NCI-H1436 (cell line): Measurements from ENCODE around the gene ZNF490.
A peak's percentile ranks its signal among the peaks of the same experiment; 100 is the strongest.
"Not testable (repeated sequence)": the region's sequence is repeated elsewhere in the genome, so short reads cannot be mapped to it uniquely, and the experiment has no call there.

Experiments
- DNase-seq: peaks from one replicate; lab custom pipeline; 2025; lab: John Stamatoyannopoulos, UW

ZNF490 gene

GRCh38 chr19:12621253-12622024, 10.8 kb upstream of the ZNF490 start:
- not testable (repeated sequence) for DNase-seq

GRCh38 chr19:12617646-12618045, 7.0 kb upstream of the ZNF490 start:
- DNase-seq = no peak

GRCh38 chr19:12611361-12611699, 717 bp upstream of the ZNF490 start:
- no peak for DNase-seq

- DNase-seq = no peak
These were observed 3.0 kb downstream of the ZNF490 start for GRCh38 chr19:12607631-12608030.

GRCh38 chr19:12606796-12607195, 3.8 kb downstream of the ZNF490 start:
- no peak for DNase-seq

GRCh38 chr19:12603714-12604113, 6.9 kb downstream of the ZNF490 start:
- DNase-seq = no peak

GRCh38 chr19:12597594-12597993, 13.0 kb downstream of the ZNF490 start:
- DNase-seq = no peak

GRCh38 chr19:12596927-12597548, 13.6 kb downstream of the ZNF490 start:
- DNase-seq = no peak

- DNase-seq = no peak
These were observed 14.1 kb downstream of the ZNF490 start for GRCh38 chr19:12596485-12596884.

- DNase-seq = no peak
These were observed 29.5 kb downstream of the ZNF490 start for GRCh38 chr19:12581100-12581499.

GRCh38 chr19:12580180-12580694, 30.4 kb downstream of the ZNF490 start:
- no peak for DNase-seq

- DNase-seq = no peak
These were observed 32.0 kb downstream of the ZNF490 start for GRCh38 chr19:12578641-12579040.

GRCh38 chr19:12574036-12574435, 36.6 kb downstream of the ZNF490 start:
- no peak for DNase-seq

- DNase-seq = no peak
These were observed 42.7 kb downstream of the ZNF490 start for GRCh38 chr19:12567951-12568350.

- not testable (repeated sequence) for DNase-seq
These were observed 44.2 kb downstream of the ZNF490 start for GRCh38 chr19:12566380-12566779.

GRCh38 chr19:12564016-12564664, 46.5 kb downstream of the ZNF490 start:
- peak; percentile 82 for DNase-seq

- DNase-seq = no peak
These were observed 55.1 kb downstream of the ZNF490 start for GRCh38 chr19:12555456-12555930.

GRCh38 chr19:12551060-12551832, 59.4 kb downstream of the ZNF490 start, which contains the start of gene ZNF564:
Gene ZNF564 (minus strand): TSS chr19:12551482. CDS start chr19:12551332, 150 bp downstream.
- peak; percentile 96 for DNase-seq

GRCh38 chr19:12546903-12547302, 63.7 kb downstream of the ZNF490 start:
- no peak for DNase-seq

GRCh38 chr19:12546068-12546467, 64.5 kb downstream of the ZNF490 start:
- DNase-seq = no peak

GRCh38 chr19:12545267-12545666, 65.3 kb downstream of the ZNF490 start:
- DNase-seq = no peak

- DNase-seq = no peak
These were observed 66.2 kb downstream of the ZNF490 start for GRCh38 chr19:12544401-12544876.
